ENCODE measurements around the gene RAB3A.
"Not testable (repeated sequence)": the region's sequence is repeated elsewhere in the genome, so short reads cannot be mapped to it uniquely, and the experiment has no call there.

RAB3A gene

DNA sequence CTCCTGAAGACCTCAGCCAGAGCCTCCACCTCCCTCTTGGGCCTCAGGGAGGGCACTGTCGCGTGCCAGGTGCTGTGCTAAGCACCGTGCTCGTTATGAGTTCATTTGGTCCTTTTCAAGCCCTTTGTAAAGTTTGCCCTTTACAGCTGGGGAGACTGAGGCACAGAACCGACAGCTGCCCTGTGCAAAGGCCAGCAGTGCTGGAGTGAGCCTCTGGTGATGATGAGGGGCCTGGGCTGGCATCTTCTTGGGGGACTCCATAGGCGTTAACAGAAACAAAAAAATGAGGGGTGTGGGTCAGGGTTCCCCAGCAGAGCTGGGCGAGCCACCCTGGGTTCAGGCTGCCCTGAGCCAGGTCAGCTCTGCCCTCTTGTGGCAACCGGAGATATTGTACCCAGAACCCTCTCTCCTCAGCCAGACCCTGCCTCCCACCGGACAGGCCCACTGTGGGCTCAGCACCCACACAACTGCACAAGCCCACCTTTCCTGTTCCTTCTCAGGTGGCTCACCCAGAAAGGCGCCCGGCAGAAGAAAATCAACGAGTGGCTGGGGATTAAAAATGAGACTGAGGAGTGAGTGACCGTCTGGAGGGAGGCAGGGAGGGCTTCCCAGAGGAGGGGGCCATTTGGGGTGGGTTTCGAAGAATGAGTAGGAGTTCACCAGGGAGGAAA lies 35.7 kb downstream of the RAB3A start:
- DNase-seq = peak; percentile 39

DNA sequence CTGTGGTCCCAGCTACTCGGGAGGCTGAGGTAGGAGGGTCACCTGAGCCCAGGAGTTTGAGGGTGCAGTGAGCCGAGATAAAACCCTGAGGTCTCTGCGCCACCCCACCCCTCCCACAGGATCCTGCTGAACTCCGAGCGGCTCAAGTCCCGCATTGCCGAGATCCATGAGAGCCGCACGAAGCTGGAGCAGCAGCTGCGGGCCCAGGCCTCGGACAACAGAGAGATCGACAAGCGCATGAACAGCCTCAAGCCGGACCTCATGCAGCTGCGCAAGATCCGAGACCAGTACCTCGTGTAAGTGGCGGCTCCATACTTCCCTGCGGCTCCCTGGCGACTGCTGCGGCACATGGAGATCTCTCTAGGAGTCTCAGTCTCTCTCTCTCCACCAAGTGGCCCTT lies 36.8 kb downstream of the RAB3A start:
- DNase-seq = no peak

DNA sequence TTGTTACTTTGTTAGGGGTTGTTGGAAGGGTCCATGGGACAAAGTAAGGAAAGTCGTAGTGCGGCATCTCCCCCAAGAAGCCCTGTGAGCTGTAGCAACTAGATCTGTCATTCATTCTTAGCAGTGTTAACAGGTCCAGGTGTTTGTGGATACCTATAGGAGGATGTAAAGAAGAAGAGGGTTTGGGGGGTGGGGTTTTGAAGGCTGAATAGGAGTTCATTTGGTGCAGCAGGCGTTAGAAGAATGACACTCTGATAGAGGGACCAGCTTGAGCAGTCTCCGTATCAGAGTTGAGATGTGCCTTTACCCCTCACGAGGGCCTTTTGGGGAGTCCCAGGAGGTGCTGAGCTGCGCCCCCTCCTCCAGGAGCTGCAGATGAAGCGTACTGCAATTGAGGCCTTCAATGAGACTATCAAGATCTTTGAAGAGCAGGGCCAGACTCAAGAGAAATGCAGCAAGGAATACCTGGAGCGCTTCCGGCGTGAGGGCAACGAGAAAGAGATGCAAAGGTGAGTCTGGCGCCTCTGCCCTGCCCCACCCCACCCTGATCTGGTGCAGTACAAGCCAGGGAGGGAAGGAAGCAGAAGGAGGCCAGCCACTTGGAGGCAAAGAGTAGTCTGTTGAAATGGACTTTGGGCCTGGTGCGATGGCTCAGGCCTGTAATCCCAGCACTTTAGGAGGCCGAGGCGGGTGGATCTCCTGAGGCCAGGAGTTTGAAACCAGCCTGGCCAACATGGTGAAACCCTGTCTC lies 37.9 kb downstream of the RAB3A start:
- no peak for DNase-seq

DNA sequence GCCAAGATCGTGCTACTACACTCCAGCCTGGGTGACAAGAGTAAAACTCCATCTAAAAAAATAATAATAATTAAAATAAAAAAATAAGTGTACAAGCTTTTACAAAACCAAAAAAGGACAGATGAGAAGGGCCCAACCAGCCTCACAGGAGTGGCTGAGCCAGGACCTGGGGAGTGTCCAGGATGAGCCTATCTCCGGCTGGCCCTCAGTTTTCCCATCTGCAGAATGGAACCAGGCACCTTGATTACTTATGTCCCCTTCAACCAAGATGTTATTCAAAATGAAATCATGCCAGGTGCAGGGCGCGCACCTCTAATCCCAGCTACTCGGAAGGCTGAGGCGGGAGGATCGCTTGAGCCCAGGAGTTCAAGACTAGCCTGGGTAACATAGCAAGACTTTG lies 39.8 kb downstream of the RAB3A start:
- no peak for DNase-seq

DNA sequence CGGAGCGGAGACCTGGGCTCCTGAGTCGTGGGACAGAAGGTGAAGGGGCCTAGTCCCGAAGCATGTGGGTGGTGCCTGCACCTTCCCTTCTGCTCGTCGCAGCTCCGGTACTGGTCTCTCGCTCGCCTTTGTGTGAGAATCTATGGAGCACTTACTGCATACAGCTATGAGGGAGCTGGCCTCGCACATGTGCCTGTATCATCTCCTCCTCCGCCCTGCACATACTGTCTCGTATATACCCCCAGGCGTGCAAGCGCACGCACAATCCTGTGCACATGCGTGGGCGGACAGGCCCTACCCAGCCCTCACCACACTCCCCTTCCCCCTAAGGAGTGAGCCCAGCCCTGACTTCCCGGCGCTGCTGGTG lies 42.2 kb downstream of the RAB3A start:
- DNase-seq = no peak

DNA sequence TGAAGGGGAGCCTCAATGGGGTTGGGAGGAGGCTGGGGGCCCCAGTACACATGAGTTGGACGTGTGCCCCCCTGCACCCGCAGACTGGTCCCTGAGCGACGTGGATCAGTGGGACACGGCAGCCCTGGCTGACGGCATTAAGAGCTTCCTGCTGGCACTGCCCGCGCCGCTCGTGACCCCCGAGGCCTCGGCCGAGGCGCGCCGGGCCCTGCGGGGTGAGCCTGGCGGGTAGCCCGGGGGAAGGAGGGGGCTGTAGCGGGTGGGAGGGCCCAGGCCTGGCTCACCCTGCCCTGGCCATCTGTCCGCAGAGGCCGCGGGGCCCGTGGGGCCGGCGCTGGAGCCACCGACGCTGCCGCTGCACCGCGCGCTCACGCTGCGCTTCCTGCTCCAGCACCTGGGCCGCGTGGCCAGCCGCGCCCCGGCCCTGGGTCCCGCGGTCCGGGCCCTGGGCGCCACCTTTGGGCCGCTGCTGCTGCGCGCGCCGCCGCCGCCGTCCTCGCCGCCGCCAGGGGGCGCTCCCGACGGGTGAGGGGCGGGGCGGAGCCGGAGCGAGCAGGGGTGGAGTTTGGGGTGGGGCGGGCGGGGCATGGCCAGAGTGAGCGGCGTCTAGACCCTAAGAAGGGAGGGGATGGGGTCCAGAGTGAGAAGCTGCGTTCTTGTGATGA lies 42.7 kb downstream of the RAB3A start:
- peak; percentile 57 for DNase-seq

DNA sequence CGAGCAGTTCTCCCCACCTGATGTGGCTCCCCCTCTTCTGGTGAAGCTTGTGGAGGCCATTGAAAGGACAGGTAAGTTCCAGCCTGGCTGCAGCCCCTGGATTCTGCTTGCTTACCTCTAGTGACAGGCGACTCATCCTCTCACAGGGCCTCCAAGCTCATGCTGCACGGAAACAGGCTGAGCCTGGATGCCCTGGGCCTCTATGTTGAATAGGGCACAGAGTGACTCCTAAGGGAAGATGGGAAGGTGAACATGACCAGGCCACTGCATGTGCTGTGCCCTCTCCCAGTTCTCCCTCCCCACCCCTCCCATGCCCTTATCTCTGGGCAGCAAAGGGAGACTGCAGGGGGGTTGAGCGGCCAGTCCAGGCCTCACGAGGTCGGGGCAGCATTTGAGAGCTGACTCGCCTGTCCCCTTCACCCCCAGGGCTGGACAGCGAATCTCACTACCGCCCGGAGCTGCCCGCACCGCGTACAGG lies 43.3 kb downstream of the RAB3A start:
- DNase-seq = no peak

DNA sequence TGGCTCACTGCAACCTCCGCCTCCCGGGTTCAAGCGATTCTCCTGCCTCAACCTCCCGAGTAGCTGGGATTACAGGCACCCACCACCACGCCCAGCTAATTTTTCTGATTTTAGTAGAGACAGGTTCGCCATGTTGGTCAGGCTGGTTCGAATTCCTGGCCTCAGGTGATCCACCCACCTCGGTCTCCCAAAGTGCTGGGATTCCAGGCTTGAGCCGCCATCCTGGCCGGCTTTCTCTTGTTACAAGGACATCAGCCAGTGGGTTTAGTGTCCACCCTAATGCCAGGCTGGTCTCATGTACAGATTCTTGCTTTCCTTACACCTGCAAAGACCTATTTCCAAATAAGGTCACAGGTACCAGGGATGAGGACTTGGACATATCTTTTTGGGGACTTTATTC lies 44.0 kb downstream of the RAB3A start:
- DNase-seq = no peak

DNA sequence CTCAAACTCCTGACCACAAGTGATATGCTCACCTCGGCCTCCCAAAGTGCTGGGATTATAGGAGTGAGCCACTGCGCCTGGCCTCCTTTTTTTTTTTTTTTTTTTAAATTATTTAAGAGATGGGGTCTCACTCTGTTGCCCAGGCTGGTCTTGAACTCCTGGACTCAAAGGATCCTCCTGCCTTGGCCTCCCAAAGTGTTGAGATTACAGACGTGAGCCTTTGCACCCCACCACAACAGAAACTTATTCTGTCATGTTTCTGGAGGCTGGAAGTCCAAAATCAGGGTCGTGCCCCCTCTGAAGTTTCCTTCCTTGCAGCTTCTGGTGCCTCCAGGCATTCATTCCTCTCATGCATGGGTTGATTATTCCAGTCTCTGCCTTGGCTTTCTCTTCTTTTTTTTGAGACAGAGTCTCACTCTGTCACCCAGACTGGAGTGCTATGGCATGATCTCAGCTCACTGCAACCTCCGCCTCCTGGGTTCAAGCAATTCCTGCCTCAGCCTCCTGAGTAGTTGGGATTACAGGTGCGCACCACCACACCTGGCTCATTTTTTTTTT lies 44.7 kb downstream of the RAB3A start:
- not testable (repeated sequence) for DNase-seq

DNA sequence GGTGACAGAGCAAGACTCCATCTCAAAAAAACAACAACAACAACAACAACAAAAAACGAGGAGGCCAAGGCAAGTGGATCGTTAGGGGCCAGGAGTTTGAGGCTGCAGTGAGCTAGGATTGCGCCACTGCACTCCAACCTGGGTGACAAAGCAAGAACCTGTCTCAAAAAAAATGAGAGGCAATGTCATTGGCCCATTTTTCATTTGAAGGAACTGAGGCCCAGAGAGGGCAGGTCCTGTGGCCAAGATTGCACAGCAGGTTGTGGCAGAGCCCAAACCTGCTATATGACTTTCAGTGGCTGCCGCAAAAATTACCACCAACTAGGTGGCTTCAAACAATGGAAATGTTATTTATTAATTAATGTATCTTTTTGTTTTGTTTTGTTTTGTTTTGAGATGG lies 45.4 kb downstream of the RAB3A start:
- DNase-seq = no peak

DNA sequence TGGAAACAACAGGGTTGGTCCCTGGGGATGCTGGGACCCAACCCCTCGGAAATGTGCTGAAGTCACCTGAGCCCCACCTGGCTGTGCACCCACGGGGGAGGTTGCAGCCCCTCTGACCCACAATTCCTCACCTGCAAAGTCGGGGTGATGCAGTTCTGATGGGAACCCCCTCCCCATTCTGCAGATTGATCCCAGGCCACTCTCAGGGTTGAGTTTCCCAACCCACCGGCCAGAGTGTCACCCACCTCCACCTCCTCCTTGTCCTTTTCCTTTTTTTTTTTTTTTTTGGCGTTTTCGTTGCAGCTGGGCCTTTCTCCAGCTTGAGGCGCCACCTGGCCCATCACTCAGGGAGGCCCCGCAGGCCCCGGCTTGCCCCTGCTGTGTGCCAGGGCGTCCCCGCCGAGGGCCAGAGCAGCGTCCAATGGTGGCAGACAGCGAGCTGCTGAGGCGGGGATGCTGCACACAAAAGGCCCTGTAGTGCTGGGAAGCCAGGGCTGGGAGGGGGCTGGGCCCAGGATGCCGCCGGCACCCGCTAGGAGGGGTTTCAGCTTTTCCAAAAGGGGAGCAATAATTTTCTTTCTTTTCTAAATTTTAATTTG lies 46.3 kb downstream of the RAB3A start:
- DNase-seq = no peak

DNA sequence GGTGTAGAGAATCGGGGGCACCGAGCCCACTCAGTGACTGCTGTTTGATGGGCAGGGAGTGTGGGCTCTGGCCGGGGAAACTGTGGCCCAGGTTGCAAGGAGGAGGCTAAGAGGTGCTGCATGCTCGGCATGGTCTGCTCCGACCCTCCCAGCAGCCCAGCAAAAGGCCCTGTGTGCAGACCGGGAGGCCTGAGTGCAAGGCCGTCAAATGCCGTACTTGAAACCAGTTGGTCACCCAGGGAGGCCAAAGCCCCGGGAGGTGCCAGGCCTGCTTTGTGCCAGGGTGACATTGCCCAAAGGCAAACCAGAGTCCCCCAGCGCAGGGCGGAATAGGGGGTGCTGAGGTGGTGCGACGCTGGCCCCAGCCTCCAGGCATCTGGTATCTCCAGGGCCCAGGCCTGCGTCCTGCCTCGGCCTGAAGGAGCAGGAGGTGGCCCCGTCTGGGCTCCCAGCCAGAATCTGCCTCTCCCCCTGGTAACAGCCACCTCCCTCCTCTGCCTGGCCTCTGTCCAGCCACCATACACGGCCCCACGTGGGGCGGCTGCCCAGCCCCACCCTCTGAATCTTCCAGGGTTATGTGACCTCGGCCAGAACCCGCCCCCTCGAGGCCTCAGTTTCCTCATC lies 46.9 kb downstream of the RAB3A start:
- DNase-seq = no peak

DNA sequence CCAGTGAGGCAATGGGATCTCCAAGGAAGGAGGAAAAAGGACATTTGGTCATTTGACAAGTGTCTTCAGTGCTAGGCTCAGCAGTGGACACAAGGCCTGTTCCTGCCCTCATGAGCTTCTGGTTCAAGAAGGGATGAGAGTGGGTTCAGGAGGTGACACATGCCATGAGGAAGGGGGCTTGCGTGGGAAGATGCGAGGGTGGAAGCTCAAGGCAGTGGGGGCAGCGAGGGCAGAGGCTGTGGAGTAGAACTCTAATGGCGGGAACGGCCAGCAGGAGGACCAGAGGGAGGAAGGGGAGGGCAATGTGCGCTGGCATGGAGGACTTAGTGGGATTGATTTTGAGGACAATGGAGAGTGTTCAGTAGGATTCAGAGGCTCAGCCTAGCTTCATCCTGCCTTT lies 47.6 kb downstream of the RAB3A start:
- no peak for DNase-seq

DNA sequence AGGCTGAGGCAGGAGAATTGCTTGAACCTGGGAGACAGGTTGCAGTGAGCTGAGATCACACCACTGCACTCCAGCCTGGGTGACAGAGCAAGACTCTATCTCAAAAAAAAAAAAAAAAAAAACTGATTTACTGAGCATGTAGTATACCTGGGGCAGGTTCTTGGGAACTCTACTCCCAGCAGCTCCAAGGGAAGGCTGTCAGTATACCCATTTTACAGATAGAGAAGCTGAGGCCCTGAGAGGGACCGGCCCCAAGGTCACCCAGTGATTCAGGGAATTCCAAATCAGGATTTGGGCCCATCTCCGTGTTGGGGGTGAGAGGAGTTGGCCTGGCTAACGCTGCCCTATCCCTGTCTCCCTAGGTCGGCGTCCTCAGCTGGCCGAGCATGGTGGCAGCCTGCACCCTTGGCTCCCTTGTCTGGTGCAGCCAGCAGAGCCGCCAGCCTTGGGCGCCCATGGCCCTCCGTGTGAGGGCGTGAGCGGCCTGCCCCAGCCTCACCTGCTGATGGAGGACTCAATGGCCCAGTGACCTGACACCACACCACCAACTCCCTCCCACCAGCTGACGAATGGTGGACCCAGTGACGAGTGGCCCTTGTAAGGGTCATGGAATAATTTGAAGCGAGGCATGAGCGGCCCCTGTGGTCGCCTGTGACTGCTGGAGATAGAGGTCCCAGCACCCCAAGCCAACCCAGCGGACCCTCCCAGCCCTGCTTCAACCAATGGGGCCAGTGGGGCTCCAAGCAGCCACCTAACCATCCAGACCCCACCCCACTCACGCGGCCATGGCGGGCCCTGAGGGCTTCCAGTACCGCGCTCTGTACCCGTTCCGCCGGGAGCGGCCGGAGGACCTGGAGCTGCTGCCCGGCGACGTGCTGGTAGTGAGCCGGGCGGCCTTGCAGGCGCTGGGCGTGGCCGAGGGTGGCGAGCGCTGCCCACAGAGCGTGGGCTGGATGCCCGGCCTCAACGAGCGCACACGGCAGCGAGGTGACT lies 48.5 kb downstream of the RAB3A start:
- no peak for DNase-seq

DNA sequence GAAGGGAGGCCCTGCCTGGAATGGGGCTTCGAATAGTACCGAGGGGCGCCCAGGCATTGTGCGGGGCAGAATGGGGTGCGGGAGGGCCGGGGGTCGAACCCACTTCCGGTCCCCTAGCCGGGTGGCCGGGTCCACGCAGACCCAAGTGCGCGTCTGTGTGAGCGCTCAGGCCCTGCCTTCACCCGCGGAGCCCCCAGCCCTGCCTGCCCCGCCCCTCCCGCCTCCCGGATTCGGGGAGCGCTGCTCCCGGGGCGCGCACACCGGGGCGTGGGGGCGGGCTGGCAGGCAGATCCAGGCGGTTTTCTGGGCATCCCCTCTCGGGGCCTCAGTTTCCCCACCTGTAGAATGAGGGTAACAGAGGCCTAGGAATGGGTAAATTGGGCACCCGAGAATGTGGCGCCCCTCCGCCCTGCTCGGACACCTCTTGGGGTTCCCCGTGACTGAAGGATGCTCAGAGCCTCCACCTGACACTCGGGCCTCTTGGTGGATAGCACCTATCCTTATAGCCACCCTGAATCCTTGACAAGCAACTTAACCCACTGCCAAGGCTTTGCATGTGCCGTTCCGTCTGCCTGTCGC lies 50.2 kb downstream of the RAB3A start:
- no peak for DNase-seq

DNA sequence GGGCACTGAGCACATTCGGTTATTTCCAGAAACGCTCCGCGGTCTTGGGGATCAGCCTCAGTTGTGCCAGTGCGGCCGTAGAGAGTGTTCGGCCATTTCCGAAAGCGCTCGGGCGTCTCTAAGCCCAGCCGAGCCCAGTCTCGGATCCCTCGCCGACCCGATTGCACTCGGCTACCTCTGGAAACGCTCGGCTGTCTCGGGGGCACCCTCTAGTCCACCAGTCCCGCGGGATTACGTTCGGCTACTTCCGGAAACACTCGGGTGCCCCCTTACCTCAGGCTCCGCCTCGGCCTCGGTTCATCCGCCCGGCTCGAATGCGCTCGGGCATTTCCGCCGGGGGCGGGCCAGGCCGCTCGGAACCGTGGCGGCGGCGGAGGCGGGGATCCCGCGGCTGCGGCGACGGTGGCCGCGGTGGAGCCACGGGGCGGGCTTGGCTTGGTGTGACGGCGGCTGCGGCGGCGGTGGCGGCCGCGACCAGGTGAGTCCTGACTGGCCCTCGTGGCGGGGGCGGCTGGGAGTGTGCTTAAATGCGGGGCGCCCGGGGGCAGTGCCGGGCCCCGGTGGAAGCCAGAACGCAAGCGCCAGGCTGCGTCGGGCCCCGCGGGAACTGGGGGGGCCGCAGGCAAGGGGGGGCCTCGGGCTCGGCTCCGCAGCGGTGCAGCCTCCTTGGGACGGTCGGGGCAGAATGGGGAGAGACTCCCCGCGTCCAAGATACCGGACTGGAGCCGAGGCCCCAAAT lies 50.9 kb downstream of the RAB3A start, which contains the start of gene PIK3R2:
Gene PIK3R2, plus strand, starts transcription at position 347 of the 739 bp plus-strand sequence. CDS start 2,717 bp downstream, outside the sequence.
- peak; percentile 98 for DNase-seq

DNA sequence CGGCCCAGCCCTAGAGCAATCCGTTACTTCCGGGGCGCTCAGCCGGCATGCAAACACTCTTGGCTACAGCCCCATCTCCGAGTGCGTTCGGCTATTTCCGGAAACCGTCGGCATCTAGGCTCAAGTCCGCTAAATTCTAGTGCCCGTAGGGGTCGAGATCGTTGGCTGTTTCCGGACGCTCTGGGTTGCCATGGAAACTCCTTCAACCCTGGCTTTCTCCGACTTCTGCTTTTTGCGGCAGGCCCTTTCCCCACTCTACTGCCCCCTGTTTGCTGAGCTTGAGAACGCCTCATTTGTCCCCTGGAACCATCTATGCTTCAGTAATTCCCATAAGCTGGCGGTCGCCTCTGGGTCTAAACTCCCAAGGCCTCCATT lies 51.4 kb downstream of the RAB3A start:
- DNase-seq = peak; percentile 96

DNA sequence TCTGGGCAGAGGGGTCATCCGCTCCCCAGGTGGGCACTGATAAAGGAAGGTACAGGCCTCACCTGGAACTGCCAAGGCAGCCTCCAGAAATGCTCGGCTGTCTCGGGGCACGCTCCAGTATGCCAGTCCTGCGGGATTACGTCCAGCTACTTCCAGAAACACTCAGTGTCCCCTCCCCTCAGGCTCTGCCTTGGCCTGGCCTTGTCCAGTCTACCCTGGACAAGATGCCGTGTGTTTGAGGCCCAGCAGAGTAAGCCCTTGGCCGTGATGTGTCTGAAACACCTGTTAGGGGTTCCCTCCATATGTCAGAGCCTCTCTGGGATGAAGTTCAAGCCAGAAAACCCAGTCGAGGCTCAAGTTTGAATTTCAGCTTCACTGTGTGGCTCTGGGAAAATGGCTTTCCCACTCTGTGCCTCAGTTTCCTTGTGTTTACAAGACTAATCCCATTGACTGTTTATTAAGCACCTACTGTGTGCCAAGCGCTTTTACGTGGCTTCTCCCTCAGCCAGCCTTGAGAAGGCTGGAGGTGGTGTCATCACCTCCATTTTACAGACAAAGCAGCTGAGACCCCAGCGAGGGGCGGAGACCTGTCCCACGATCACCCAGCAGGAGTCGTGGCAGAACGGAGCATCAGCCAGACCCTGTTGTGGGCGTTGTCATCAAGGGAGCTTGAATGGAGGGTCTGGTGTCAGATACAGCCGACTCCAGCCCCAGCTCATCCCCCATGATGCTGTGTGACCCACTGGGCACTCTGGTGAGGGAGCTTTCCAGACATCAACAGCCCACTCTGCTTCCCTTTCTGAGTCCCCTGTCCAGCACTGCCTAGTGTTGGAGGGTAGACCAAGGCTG lies 52.8 kb downstream of the RAB3A start:
- DNase-seq = no peak

DNA sequence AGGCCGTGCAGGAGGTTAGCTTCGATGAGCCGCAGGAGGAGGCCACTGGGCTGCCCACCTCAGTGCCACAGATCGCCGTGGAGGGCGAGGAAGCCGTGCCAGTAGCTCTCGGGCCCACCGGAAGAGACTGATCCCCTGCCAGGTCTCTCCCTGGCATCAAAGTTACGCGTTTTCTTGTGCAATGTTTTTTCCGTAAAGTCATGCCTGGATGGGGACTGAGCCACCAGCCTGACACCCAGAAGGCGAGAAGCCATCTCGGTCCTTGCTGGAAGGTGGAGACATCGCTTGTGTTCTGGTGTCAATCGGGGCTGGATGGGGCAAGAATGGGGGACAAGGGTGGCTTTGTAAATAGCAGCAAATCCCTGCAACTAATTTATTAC lies 54.3 kb downstream of the RAB3A start:
- no peak for DNase-seq

Data from NK-92 treated with Interleukin-12 subunit alpha and Interleukin-12 subunit beta, amount 100 ng/mL, for 24 hours (cell line).